GM12878 (cell line): Measurements from ENCODE around the gene MTFR1L. TPM values are rescaled to one million over a fixed set of nuclear protein-coding genes. Genes with fewer than 3 reads are reported as not detected.

ENCODE experiments used
- ATAC-seq: fragments of 200-7000 bp; cut with Tn5 transposase; 3 replicates; pipeline ENCODE4 v1.9.1; 2020; ENCODE audit warnings: mild to moderate bottlenecking, moderate library complexity
- BruUV-seq: library from RNA; stranded (reverse); fragments of 400-500 nt; replicated peaks from 2 replicates; lab custom pipeline; 2021; lab: Mats Ljungman, UMichigan
- CTCF ChIA-PET: fragments of 300-600 bp; sonication (Branson Sonifier 250); formaldehyde crosslinking; extraction: SDS; loops from one replicate; lab custom pipeline; 2021; ENCODE audit warnings: inconsistent platforms; lab: Yijun Ruan, JAX
- POLR2A ChIA-PET: fragments of 350-600 bp; formaldehyde crosslinking; extraction: SDS; loops from one replicate; lab custom pipeline; 2021; ENCODE audit warnings: inconsistent platforms; lab: Charles Lee
- RAD21 ChIA-PET: fragments of 300-600 bp; sonication (Branson Sonifier 250); formaldehyde crosslinking; loops from one replicate; lab custom pipeline; 2023; ENCODE audit warnings: antibody characterized with exemption; ENCODE audit not compliant: unreplicated experiment; lab: Charles Lee
- SMC1A ChIA-PET: fragments of 300-600 bp; sonication (Branson Sonifier 250); formaldehyde crosslinking; loops from one replicate; lab custom pipeline; 2023; ENCODE audit not compliant: unreplicated experiment, uncharacterized antibody; lab: Charles Lee
- DNase-seq: peaks from one replicate; pipeline ENCODE4 v3.0.0-alpha.2; 2011; ENCODE audit warnings: low read depth, low spot score
- FAIRE-seq: peaks from 3 replicates; lab custom pipeline; 2011; peaks lifted over from hg19 to GRCh38; lab: Jason Lieb, UNC
- H2AFZ ChIP-seq: 2 replicates; pipeline ENCODE4 v1.6.0; 2011; ENCODE audit warnings: low read depth, low read length, control low read depth; ENCODE audit not compliant: control insufficient read depth
- H3K27ac ChIP-seq: 2 replicates; pipeline ENCODE4 v1.5.1; 2011; ENCODE audit warnings: control low read depth; ENCODE audit not compliant: control insufficient read depth, insufficient read depth
- H3K27me3 ChIP-seq, 2 experiments: replicated peaks in 1 of 2; 2 replicates each; pipeline versions ENCODE4 v1.6.0 to v1.6.1; 2011; ENCODE audit warnings: low read length in 1 of 2; ENCODE audit not compliant: control insufficient read depth in 2 of 2, insufficient read depth in 2 of 2
- H3K36me3 ChIP-seq, 2 experiments: 2 replicates each; pipeline ENCODE4 v1.5.1; 2011; ENCODE audit warnings: low read length in 1 of 2; ENCODE audit not compliant: control insufficient read depth in 2 of 2, insufficient read depth in 2 of 2
- H3K4me1 ChIP-seq: 2 replicates; pipeline ENCODE4 v1.6.1; 2011; ENCODE audit warnings: mild to moderate bottlenecking, low read length, moderate library complexity, mixed read lengths; ENCODE audit not compliant: control insufficient read depth, insufficient read depth
- H3K4me2 ChIP-seq: 2 replicates; pipeline ENCODE4 v1.6.0; 2011; ENCODE audit warnings: control low read depth; ENCODE audit not compliant: control insufficient read depth, insufficient read depth
- H3K4me3 ChIP-seq: fragments of 200-600 bp; sonication (generic); 2 replicates; pipeline ENCODE4 v1.5.1; 2016
- H3K79me2 ChIP-seq: 2 replicates; pipeline ENCODE4 v1.6.0; 2011; ENCODE audit warnings: low read length; ENCODE audit not compliant: control insufficient read depth, insufficient read depth
- H3K9ac ChIP-seq: 2 replicates; pipeline ENCODE4 v1.8.0; 2011; ENCODE audit warnings: low read length, control low read depth, mixed read lengths; ENCODE audit not compliant: control insufficient read depth, insufficient read depth
- H3K9me3 ChIP-seq: replicated peaks from 3 replicates; pipeline ENCODE4 v1.5.1; 2011; ENCODE audit warnings: mild to moderate bottlenecking, low read length; ENCODE audit not compliant: control insufficient read depth, insufficient read depth
- H4K20me1 ChIP-seq: 2 replicates; pipeline ENCODE4 v1.6.0; 2011; ENCODE audit not compliant: control insufficient read depth, insufficient read depth
- ASH2L ChIP-seq: fragments of 300-600, 200-600 bp; sonication (generic); IDR thresholded peaks from 2 replicates; pipeline ENCODE4 v1.6.1; 2017; ENCODE audit warnings: low read depth, mild to moderate bottlenecking, borderline replicate concordance
- BCL3 ChIP-seq: IDR thresholded peaks from 2 replicates; pipeline ENCODE4 v1.6.1; 2011; ENCODE audit warnings: borderline replicate concordance, low read depth, mild to moderate bottlenecking, moderate library complexity, low read length; ENCODE audit not compliant: insufficient read depth, poor library complexity, severe bottlenecking
- E2F8 ChIP-seq: fragments of 450-650 bp; IDR thresholded peaks from 2 replicates; pipeline ENCODE4 v1.6.1; 2018; ENCODE audit warnings: mild to moderate bottlenecking, low read depth, moderate library complexity; ENCODE audit not compliant: partially characterized antibody
- MXI1 ChIP-seq: fragments of 150-350 bp; IDR thresholded peaks from 2 replicates; pipeline ENCODE4 v1.6.1; 2011; ENCODE audit warnings: low read depth, mild to moderate bottlenecking, inconsistent platforms, low read length, improper control_type of control experiment
- NFYA ChIP-seq: IDR thresholded peaks from 2 replicates; pipeline ENCODE4 v1.6.1; 2011; ENCODE audit warnings: low read depth, mild to moderate bottlenecking, low read length, improper control_type of control experiment, borderline replicate concordance
- NR2F1 ChIP-seq: fragments of 450-650 bp; conservative IDR thresholded peaks from 2 replicates; pipeline ENCODE4 v1.6.1; 2017; ENCODE audit warnings: mild to moderate bottlenecking
- RBBP5 ChIP-seq: fragments of 200-600 bp; sonication (generic); conservative IDR thresholded peaks from 2 replicates; pipeline ENCODE4 v1.6.1; 2016
- RCOR1 ChIP-seq: conservative IDR thresholded peaks from 2 replicates; pipeline ENCODE4 v1.6.1; 2012; ENCODE audit warnings: low read depth, low read length, improper control_type of control experiment
- SPI1 ChIP-seq: IDR thresholded peaks from 2 replicates; pipeline ENCODE4 v1.6.1; 2011; ENCODE audit warnings: low read depth, mild to moderate bottlenecking, low read length, moderate library complexity, borderline replicate concordance; ENCODE audit not compliant: insufficient read depth
- USF1 ChIP-seq: IDR thresholded peaks from 2 replicates; pipeline ENCODE4 v1.6.1; 2011; ENCODE audit warnings: borderline replicate concordance, low read depth, mild to moderate bottlenecking, moderate library complexity, mixed read lengths, low read length; ENCODE audit not compliant: insufficient read depth; ENCODE audit errors: extremely low read length
- ZNF274 ChIP-seq: IDR thresholded peaks from one replicate; pipeline ENCODE4 v1.8.0; 2011; ENCODE audit not compliant: insufficient read length, insufficient read depth
- WGBS: methylation state at CpG from one replicate; pipeline ENCODE4 v1.1.6; 2016; ENCODE audit warnings: low lambda C conversion rate; ENCODE audit not compliant: insufficient replicate concordance, insufficient coverage; ENCODE audit errors: missing lambda C conversion rate; 5-methylcytosine and 5-hydroxymethylcytosine counted together
- in situ Hi-C: fragments of 300-500 bp; cut with MboI; formaldehyde crosslinking; loops from 9 replicates; pipeline ENCODE4 v1.14.3; 2018; ENCODE audit warnings: mixed read lengths
- intact Hi-C: fragments of 100-400 bp; cut with micrococcal nuclease; formaldehyde crosslinking; loops from one replicate; pipeline ENCODE4 v1.14.2; 2022; ENCODE audit not compliant: unreplicated experiment
- polyA plus RNA-seq, 11 experiments: library from polyadenylated mRNA; depleted of rRNA in 4 of 11; unstranded in 6 of 11; stranded (reverse) in 5 of 11; fragments of >200 nt; fragmentation: Nextera tagmentation in 4 of 11; fragmentation: Illumina TruSeq in 1 of 11; extraction: Ambion mirVana in 4 of 11; extraction: Trizol in 1 of 11; gene quantifications; 1 replicate in 1 of 11; 2 replicates in 10 of 11; pipeline versions ENCODE4 v1.2.1 to v1.2.3, GENCODE V29; 2011 to 2016; ENCODE audit warnings: inconsistent platforms in 2 of 11, missing spikeins in 2 of 11, low read depth in 1 of 11
- total RNA-seq, 4 experiments: library from RNA; depleted of rRNA in 3 of 4; stranded (reverse); fragments of >200 nt in 3 of 4; fragmentation: Illumina TruSeq in 1 of 4; extraction: Trizol in 1 of 4; gene quantifications; 2 replicates each; pipeline versions ENCODE4 v1.2.1 to v1.2.3, GENCODE V29; 2013 to 2021

Gene MTFR1L
- total and polyA plus RNA-seq, 10 of the 15 experiments (the other 5 are each of a cell fraction or from before 2014, with no cell fraction given) = 16.9 to 44.2 (median 30.3) TPM

GRCh38 chr1:25817840-25818501, 1.8 kb upstream of the MTFR1L start:
- no peaks in the 10 kb centered on the region for H3K9me3 ChIP-seq
- ChIA-PET RAD21 (interaction anchor here (2.9 kb wide), 1 partner anchor 179 kb away, joined by 13 read pairs; the partner anchor contains the start of gene PAFAH2), POLR2A (no interaction called here), SMC1A (interaction anchor here (1.0 to 1.8 kb wide), 2 partner anchors 8 to 15 kb away, joined by 3 to 8 read pairs; no protein-coding TSS in a partner anchor), CTCF (interaction anchor here (0.9 to 5.3 kb wide), 4 partner anchors 8 to 297 kb away, joined by 3 to 24 read pairs (median 13); partner anchors contain the start of gene PAFAH2)
- TF ChIP-seq USF1 = no peak
- no peak for TF ChIP-seq RBBP5
- TF ChIP-seq E2F8 = no peak
- TF ChIP-seq ASH2L = no peak
- no peak for TF ChIP-seq RCOR1
- TF ChIP-seq MXI1 = no peak
- TF ChIP-seq SPI1 = no peak
- no peak for TF ChIP-seq ZNF274
- TF ChIP-seq NR2F1 = no peak
- no peak for TF ChIP-seq BCL3
- TF ChIP-seq NFYA = no peak
- no peaks in the 10 kb centered on the region for H3K27me3 ChIP-seq
- H3K27ac ChIP-seq = no peak overlapping the region
- DNase-seq (no peak), FAIRE-seq (no peak), ATAC-seq (no peak)
- 66% methylated on average over 8 of the region's 8 CpGs for WGBS
- H3K36me3 ChIP-seq = no peaks in the 10 kb centered on the region; a peak in 1 of 4 replicates
- no peaks in the 10 kb centered on the region for H4K20me1 ChIP-seq
- H2AFZ ChIP-seq = no peak overlapping the region
- peaks cover 26% of the 10 kb centered on the region for H3K79me2 ChIP-seq
- in situ Hi-C loops = loop anchor here (25.0 kb wide), 1 partner anchor 406 kb away; the partner anchor contains the start of gene RHCE
- H3K4me2 ChIP-seq = no peak overlapping the region
- intact Hi-C loops = no loop called here
- peaks cover 15% of the 10 kb centered on the region for H3K4me1 ChIP-seq
- no peak overlapping the region for H3K9ac ChIP-seq
- H3K4me3 ChIP-seq = no peak overlapping the region
- BruUV-seq = no TSS peak
